Coronary artery (tissue), 2 donors: ENCODE measurements around the gene LARP4B.

Source experiments
- DNase-seq: peaks from one replicate; pipeline ENCODE4 v3.0.0-alpha.2; 2017; ENCODE audit warnings: low spot score
- H3K27ac ChIP-seq, 2 donors: fragments of 200-600 bp; sonication (generic); one replicate each; pipeline ENCODE4 v1.5.1; 2016 to 2019
- H3K4me3 ChIP-seq: fragments of 200-600 bp; sonication (generic); 2 replicates; pipeline ENCODE4 v1.5.1; 2016; ENCODE audit warnings: mild to moderate bottlenecking, moderate library complexity
- CTCF ChIP-seq: fragments of 200-600 bp; sonication (generic); IDR thresholded peaks from one replicate; pipeline ENCODE4 v1.5.1; 2019; ENCODE audit warnings: antibody characterized with exemption

The LARP4B gene

GRCh38 chr10:924524-924859 is 7.0 kb downstream of the LARP4B start:
- Histone ChIP-seq H3K4me3 (no peak overlapping the region), H3K27ac (no peak overlapping the region)
- no peak for DNase-seq
- no peak for TF ChIP-seq CTCF

DNA sequence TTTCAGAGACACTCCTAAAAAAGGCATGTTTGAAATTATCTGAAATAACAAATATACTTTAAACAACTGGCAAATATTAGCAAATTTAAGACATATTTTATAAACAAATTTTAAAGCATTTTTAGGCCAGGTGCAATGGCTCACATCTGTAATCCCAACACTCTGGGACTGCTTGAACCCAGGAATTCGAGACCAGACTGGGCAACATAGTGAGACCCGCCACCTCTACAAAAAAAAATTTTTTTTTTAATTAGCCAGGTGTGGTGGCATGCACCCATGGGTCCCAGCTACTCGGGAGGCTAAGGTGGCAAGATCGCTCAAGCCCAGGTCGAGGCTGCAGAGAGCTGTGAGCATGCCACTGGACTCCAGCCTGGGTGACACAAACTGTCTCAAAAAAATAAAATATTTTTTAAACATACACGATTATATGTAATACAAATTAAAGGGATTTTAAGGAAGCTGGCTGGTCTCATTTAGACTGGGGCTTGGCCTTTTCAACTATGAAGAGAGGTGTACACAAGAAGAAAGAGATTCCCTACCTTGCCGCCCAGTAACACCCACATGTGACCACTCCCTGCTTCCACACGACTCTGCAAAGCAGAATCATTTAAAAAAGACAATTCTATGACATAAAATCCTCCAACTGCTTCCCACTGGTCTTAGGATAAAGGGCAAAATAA is 7.5 kb downstream of the LARP4B start:
- Histone ChIP-seq H3K4me3 (no peak overlapping the region), H3K27ac (no peak overlapping the region)
- DNase-seq, result no peak
- TF ChIP-seq CTCF, result no peak

DNA sequence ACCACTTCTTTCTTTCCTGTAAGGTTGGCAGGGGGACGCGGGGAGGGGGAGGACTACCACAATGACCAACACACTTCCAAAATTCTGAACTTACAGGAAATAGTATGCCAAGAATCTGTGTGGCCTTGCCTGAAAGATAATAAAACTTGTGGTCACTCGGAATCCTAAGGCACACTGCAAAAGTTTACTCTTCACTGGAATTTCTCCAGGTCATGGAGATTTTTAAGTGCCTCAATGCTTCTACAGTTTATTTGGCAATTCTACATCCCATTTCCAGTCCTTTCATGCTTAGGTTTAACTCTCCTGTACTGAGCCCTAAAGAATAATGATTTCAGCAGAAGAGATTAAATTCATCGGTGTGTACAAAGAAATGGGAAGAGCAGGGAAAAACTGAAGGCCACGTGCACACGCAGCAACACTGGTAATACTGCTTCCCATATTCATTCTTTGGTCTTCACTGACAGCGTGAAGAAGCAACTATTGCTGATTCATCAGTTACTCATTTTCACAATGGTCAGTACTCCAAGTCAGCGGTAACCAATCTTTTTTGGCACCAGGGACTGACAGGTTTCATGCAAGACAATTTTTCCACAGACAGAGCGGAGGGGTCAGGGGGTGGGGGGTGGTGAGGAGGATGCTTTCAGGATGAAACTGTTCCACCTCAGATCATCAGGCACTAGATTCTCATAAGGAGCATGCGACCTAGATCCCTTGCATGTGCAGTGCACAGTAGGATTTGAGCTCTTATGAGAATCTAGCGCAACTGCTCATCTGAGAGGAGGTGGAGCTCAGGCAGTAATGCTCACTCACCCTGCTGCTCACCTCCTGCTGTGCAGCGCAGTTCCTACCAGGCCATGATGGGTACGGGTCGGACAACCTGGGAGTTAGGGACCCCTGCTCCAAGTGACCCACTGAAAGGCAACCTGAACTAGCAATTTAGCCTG is 9.8 kb downstream of the LARP4B start:
- H3K4me3 ChIP-seq, result no peak overlapping the region
- H3K27ac ChIP-seq, result no peak overlapping the region
- DNase-seq, result no peak
- TF ChIP-seq CTCF, result no peak

DNA sequence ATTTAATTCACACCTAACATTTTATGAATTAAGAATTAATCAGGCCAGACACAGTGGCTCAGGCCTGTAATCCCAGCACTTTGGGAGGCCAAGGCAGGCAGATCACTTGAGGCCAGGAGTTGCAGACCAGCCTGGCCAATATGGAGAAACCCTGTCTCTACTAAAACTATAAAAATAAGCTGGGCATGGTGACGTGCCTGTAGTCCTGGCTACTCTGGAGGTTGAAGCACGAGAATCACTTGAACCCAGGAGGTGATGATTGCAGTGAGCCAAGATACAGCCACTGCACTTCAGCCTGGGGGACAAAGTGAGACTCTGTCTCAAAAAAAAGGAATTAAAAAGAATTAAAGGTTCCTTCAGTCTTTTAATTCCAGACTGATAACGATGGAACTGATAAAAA is 11.1 kb downstream of the LARP4B start:
- no peak for TF ChIP-seq CTCF
- Histone ChIP-seq H3K4me3 (no peak overlapping the region), H3K27ac (no peak overlapping the region)
- DNase-seq, result no peak

DNA sequence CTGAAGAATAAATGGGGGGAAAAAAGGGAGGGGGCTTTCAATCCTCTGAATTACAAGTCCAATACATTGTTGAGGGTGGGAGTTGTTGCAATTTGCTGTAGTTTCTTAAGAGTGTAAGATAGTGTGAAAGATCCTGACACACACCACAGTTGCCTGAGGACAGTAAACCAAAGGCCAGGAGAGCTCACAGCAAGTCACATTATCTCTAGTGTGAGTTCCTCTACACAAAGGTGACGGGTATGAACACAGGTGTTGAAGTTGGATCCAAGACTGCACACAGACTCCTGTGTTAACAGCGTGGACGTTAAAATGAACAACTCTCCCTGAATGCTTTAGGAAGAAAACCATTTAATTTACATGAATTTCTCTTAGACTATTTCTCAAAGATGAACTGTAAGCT is 12.0 kb downstream of the LARP4B start:
- no peak for DNase-seq
- no peak for TF ChIP-seq CTCF
- Histone ChIP-seq H3K27ac (no peak overlapping the region), H3K4me3 (no peak overlapping the region)

- TF ChIP-seq CTCF, result no peak
- DNase-seq, result no peak
- Histone ChIP-seq H3K27ac (no peak overlapping the region), H3K4me3 (no peak overlapping the region)
Measured at GRCh38 chr10:917999-918398, 13.5 kb downstream of the LARP4B start.

DNA sequence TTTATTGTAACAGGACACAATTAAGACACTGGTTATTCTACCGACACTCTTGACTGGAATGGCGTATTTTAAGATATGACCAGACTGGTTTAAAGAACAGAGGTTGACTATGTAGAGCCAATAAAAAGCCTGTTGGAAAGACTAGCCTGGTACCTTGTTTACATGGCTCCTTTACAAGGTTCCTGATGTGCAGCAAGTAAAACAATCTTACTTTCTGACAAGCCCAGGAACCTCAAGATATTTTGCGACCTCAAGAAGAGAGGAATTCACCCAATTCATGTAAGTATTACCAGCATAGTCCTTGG is 14.1 kb downstream of the LARP4B start:
- DNase-seq, result no peak
- TF ChIP-seq CTCF, result no peak

More for the DNA sequence above, 14.1 kb downstream of the LARP4B start:
- Histone ChIP-seq H3K4me3 (no peak overlapping the region), H3K27ac (no peak overlapping the region)
